Measurements from ENCODE around the gene SEPTIN10. TPM values are rescaled to one million over a fixed set of nuclear protein-coding genes. Genes with fewer than 3 reads are reported as not detected.

The SEPTIN10 gene
- total and polyA plus RNA-seq, 2 experiments from 2014 or later = 52.3 to 85.1 TPM

DNA sequence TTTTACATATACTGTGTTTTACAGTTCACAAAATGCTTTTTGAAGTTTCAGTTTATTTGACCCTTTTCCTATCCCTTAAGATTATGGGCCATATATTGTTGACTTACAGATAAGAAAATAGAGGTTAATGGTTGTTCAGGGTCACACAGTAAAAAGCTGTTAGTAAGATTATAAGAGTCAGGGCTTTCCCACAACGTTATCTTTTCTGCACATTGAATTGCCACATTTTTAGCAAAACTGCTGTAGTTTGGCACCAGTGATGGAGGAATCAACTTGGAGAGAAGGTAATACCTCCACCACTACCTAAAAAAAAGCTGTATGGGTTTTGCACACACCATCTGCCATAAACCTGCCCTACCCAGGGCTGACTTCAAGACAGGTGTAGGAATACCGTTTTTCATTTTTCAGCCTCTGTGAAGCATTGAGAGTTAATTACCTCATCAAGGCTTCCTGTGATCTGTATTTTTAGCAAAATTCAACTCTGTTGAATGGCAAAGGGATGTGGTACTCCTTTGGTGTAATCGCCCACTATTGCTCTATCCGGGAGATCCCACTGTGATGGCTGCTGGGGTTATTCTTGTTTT lies 5.4 kb upstream of the SEPTIN10 start:
- no peak overlapping the region for H3K27ac Mint-ChIP-seq
- H3K27me3 Mint-ChIP-seq (ENCODE audit: insufficient read depth, low read depth, poor library complexity) = peaks cover 12% of the 10 kb centered on the region
- Histone ChIP-seq H3K36me3 (ENCODE audit: insufficient read depth) (no peaks in the 10 kb centered on the region), H3K4me2 (no peak overlapping the region), H2AFZ (no peak overlapping the region), H3K27me3 (ENCODE audit: insufficient read depth) (peaks cover 23% of the 10 kb centered on the region), H3K4me3 (no peak overlapping the region), H3K27ac (ENCODE audit: low read depth) (no peak overlapping the region), H3F3A (replicated peaks; ENCODE audit: low read depth) (no peaks in the 10 kb centered on the region), H3K79me2 (replicated peaks; ENCODE audit: insufficient read depth) (peaks cover 21% of the 10 kb centered on the region), H3K4me1 (ENCODE audit: insufficient read depth) (peaks cover 8% of the 10 kb centered on the region), H3K9me2 (ENCODE audit: insufficient read depth) (no peaks in the 10 kb centered on the region), H4K20me1 (replicated peaks; ENCODE audit: insufficient read depth) (peaks cover 16% of the 10 kb centered on the region)
- peaks cover 16% of the 10 kb centered on the region for H3K4me1 Mint-ChIP-seq
- H3K36me3 Mint-ChIP-seq (ENCODE audit: low read depth) = peaks cover 7% of the 10 kb centered on the region
- ATAC-seq (no peak), DNase-seq (ENCODE audit: low spot score) (no peak)
- no peaks in the 10 kb centered on the region; the same call in 2 of the 3 replicates for H3K9me3 Mint-ChIP-seq
- TF ChIP-seq, protein P1, sequence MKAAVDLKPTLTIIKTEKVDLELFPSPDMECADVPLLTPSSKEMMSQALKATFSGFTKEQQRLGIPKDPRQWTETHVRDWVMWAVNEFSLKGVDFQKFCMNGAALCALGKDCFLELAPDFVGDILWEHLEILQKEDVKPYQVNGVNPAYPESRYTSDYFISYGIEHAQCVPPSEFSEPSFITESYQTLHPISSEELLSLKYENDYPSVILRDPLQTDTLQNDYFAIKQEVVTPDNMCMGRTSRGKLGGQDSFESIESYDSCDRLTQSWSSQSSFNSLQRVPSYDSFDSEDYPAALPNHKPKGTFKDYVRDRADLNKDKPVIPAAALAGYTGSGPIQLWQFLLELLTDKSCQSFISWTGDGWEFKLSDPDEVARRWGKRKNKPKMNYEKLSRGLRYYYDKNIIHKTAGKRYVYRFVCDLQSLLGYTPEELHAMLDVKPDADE (IDR thresholded peaks at IDR 0.05) = no peak
- H3K4me3 Mint-ChIP-seq = no peak overlapping the region

DNA sequence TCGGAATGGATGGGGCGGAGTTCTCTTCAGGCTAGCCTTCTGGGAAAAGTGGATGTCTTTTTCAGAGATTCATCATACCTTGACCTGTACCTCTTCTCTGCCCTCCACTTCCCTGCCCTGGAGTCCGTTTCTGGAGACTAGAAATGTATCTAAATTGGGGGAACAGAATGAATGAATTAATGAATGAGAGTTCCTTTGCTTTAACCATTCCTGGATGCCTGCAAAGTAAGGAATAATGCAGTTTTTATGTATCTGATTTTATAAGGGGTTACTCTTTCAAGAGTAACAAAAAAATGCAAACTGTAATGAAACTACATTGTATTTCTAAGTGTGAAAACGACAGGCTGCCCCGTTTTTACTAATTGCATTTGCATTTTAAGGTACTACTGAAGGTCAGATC lies 2.4 kb upstream of the SEPTIN10 start:
- peak overlapping the region; percentile 89 for H3K4me2 ChIP-seq
- no peaks in the 10 kb centered on the region for H3F3A ChIP-seq (replicated peaks; ENCODE audit: low read depth)
- no peaks in the 10 kb centered on the region for H3K9me2 ChIP-seq (ENCODE audit: insufficient read depth)
- peaks cover 17% of the 10 kb centered on the region for H3K27me3 Mint-ChIP-seq (ENCODE audit: insufficient read depth, low read depth, poor library complexity)
- TF ChIP-seq, protein P2, sequence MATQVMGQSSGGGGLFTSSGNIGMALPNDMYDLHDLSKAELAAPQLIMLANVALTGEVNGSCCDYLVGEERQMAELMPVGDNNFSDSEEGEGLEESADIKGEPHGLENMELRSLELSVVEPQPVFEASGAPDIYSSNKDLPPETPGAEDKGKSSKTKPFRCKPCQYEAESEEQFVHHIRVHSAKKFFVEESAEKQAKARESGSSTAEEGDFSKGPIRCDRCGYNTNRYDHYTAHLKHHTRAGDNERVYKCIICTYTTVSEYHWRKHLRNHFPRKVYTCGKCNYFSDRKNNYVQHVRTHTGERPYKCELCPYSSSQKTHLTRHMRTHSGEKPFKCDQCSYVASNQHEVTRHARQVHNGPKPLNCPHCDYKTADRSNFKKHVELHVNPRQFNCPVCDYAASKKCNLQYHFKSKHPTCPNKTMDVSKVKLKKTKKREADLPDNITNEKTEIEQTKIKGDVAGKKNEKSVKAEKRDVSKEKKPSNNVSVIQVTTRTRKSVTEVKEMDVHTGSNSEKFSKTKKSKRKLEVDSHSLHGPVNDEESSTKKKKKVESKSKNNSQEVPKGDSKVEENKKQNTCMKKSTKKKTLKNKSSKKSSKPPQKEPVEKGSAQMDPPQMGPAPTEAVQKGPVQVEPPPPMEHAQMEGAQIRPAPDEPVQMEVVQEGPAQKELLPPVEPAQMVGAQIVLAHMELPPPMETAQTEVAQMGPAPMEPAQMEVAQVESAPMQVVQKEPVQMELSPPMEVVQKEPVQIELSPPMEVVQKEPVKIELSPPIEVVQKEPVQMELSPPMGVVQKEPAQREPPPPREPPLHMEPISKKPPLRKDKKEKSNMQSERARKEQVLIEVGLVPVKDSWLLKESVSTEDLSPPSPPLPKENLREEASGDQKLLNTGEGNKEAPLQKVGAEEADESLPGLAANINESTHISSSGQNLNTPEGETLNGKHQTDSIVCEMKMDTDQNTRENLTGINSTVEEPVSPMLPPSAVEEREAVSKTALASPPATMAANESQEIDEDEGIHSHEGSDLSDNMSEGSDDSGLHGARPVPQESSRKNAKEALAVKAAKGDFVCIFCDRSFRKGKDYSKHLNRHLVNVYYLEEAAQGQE (IDR thresholded peaks at IDR 0.05; ENCODE audit: unreplicated experiment) = no peak
- TF ChIP-seq EZH2phosphoT487 (IDR thresholded peaks at IDR 0.05; ENCODE audit: unreplicated experiment) = no peak
- no peak for TF ChIP-seq CREB1 (CRISPR knock-in tag; IDR thresholded peaks at IDR 0.05; ENCODE audit: low read depth)
- no peak for TF ChIP-seq POLR2AphosphoS5 (IDR thresholded peaks at IDR 0.05; ENCODE audit: low read depth)
- TF ChIP-seq, protein P1 (IDR thresholded peaks at IDR 0.05) = no peak
- peaks cover 41% of the 10 kb centered on the region for H3K79me2 ChIP-seq (replicated peaks; ENCODE audit: insufficient read depth)
- peaks cover 18% of the 10 kb centered on the region for H4K20me1 ChIP-seq (replicated peaks; ENCODE audit: insufficient read depth)
- H3K36me3 Mint-ChIP-seq (ENCODE audit: low read depth) = peaks cover 13% of the 10 kb centered on the region
- H3K27ac ChIP-seq (ENCODE audit: low read depth) = no peak overlapping the region
- peak overlapping the region; percentile 97 for H3K4me3 ChIP-seq
- H3K27me3 ChIP-seq (ENCODE audit: insufficient read depth) = peaks cover 23% of the 10 kb centered on the region
- no peaks in the 10 kb centered on the region for H3K36me3 ChIP-seq (ENCODE audit: insufficient read depth)
- H3K27ac Mint-ChIP-seq = no peak overlapping the region
- H3K4me3 Mint-ChIP-seq = peak overlapping the region; percentile 82
- no peak overlapping the region for H2AFZ ChIP-seq
- peaks cover 23% of the 10 kb centered on the region for H3K4me1 Mint-ChIP-seq
- H3K4me1 ChIP-seq (ENCODE audit: insufficient read depth) = peaks cover 17% of the 10 kb centered on the region
- ATAC-seq (no peak), DNase-seq (ENCODE audit: low spot score) (no peak)
- peaks cover 2% of the 10 kb centered on the region; the same call in 2 of the 3 replicates for H3K9me3 Mint-ChIP-seq
